Endodermal cell (in vitro differentiated cells): ENCODE measurements around the gene CCNQ. TPM values are rescaled to one million over a fixed set of nuclear protein-coding genes. Genes with fewer than 3 reads are reported as not detected.

Experiments used
- DNase-seq: peaks from one replicate; pipeline ENCODE4 v3.0.0-alpha.2; 2017
- H3K27ac ChIP-seq: 2 replicates; pipeline ENCODE4 v1.5.1; 2013; ENCODE audit warnings: mild to moderate bottlenecking, low read depth, low read length, moderate library complexity
- H3K27me3 ChIP-seq: 2 replicates; pipeline ENCODE4 v1.6.1; 2013; ENCODE audit warnings: mild to moderate bottlenecking, low read length, moderate library complexity; ENCODE audit not compliant: insufficient read depth, control insufficient read depth, poor library complexity, severe bottlenecking
- H3K36me3 ChIP-seq: 2 replicates; pipeline ENCODE4 v1.7.0; 2013; ENCODE audit warnings: mild to moderate bottlenecking, low read length, moderate library complexity; ENCODE audit not compliant: control insufficient read depth, insufficient read depth
- H3K4me1 ChIP-seq: one replicate; pipeline ENCODE4 v1.7.0; 2013; ENCODE audit warnings: low read length; ENCODE audit not compliant: control insufficient read depth, insufficient read depth
- H3K4me3 ChIP-seq: 2 replicates; pipeline ENCODE4 v1.5.1; 2013; ENCODE audit warnings: mild to moderate bottlenecking, low read length, moderate library complexity
- H3K9ac ChIP-seq: 2 replicates; pipeline ENCODE4 v1.6.1; 2013; ENCODE audit warnings: mild to moderate bottlenecking, low read length, moderate library complexity; ENCODE audit not compliant: poor library complexity, severe bottlenecking; ENCODE audit errors: extremely low read depth
- H3K9me3 ChIP-seq: 2 replicates; pipeline ENCODE4 v1.6.1; 2013; ENCODE audit warnings: mild to moderate bottlenecking, low read length, moderate library complexity; ENCODE audit not compliant: control insufficient read depth
- H3K27ac Mint-ChIP-seq: 2 replicates; pipeline ENCODE4 v1.8.0; 2020; ENCODE audit warnings: mixed read lengths
- H3K27me3 Mint-ChIP-seq: 2 replicates; pipeline ENCODE4 v1.8.0; 2021; ENCODE audit warnings: mild to moderate bottlenecking, mixed read lengths; ENCODE audit not compliant: insufficient read depth
- H3K36me3 Mint-ChIP-seq: 2 replicates; pipeline ENCODE4 v1.8.0; 2020; ENCODE audit warnings: low read depth, mixed read lengths
- H3K4me1 Mint-ChIP-seq: 2 replicates; pipeline ENCODE4 v1.8.0; 2020; ENCODE audit warnings: mixed read lengths
- H3K4me3 Mint-ChIP-seq: 2 replicates; pipeline ENCODE4 v1.8.0; 2020; ENCODE audit warnings: mild to moderate bottlenecking, moderate library complexity, mixed read lengths
- H3K9me3 Mint-ChIP-seq: 2 replicates; pipeline ENCODE4 v1.8.0; 2020; ENCODE audit warnings: mild to moderate bottlenecking, mixed read lengths
- WGBS, 2 experiments: methylation state at CpG; one replicate each; pipeline versions ENCODE4 v1.1.5 to v1.1.7; 2013; ENCODE audit warnings: missing lambda C conversion rate in 2 of 2, mixed read lengths in 1 of 2; ENCODE audit not compliant: insufficient coverage in 1 of 2, insufficient read length in 1 of 2; 5-methylcytosine and 5-hydroxymethylcytosine counted together
- total RNA-seq, 2 donors: library from RNA; stranded (reverse); fragmentation: NEBNext Ultra II Directional in 1 of 2; extraction: Animal tissue kit (Norgen Biotek cat#: 25700) in 1 of 2; gene quantifications; 2 replicates in 1 of 2; 3 replicates in 1 of 2; pipeline ENCODE4 v1.2.1, GENCODE V29; 2021
- TF ChIP-seq, protein P1 (sequence below): fragments of 200-600 bp; sonication (generic); conservative IDR thresholded peaks from 2 replicates; pipeline ENCODE4 v1.5.0; 2021; ENCODE audit warnings: antibody characterized with exemption, mild to moderate bottlenecking

CCNQ gene
- total RNA-seq, 2 donors from 2014 or later, result 17.1 to 20.8 TPM

DNA sequence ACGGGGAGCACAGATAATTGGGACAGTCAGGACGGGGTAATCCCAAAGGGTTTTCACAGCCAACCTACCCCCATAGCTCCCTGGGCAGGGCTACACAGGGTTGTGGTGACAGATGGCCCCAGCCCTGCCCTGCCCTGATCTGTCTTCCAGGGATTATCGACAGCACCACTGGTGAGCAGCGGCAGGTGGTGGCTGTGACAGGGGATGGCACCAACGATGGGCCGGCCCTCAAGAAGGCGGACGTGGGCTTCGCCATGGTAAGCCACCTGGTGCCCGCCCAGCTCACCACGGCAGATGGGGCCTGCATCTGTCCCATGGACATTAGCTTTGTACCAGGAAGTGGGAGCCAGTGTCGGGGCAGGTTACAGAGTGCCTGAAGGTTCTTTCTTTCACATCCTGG lies 42.2 kb downstream of the CCNQ start:
- no peak overlapping the region for H3K4me3 ChIP-seq
- WGBS, 2 experiments, result 89 to 98% methylated on average over 6 to 10 of the region's 12 CpGs
- Mint-ChIP-seq H3K27me3 (no peaks in the 10 kb centered on the region), H3K4me1 (no peaks in the 10 kb centered on the region), H3K9me3 (peaks cover 78% of the 10 kb centered on the region), H3K27ac (no peak overlapping the region), H3K36me3 (no peaks in the 10 kb centered on the region), H3K4me3 (no peak overlapping the region)
- H3K27me3 ChIP-seq, result no peaks in the 10 kb centered on the region
- no peak overlapping the region for H3K9ac ChIP-seq
- H3K36me3 ChIP-seq, result no peaks in the 10 kb centered on the region
- no peak for DNase-seq
- TF ChIP-seq, protein P1, sequence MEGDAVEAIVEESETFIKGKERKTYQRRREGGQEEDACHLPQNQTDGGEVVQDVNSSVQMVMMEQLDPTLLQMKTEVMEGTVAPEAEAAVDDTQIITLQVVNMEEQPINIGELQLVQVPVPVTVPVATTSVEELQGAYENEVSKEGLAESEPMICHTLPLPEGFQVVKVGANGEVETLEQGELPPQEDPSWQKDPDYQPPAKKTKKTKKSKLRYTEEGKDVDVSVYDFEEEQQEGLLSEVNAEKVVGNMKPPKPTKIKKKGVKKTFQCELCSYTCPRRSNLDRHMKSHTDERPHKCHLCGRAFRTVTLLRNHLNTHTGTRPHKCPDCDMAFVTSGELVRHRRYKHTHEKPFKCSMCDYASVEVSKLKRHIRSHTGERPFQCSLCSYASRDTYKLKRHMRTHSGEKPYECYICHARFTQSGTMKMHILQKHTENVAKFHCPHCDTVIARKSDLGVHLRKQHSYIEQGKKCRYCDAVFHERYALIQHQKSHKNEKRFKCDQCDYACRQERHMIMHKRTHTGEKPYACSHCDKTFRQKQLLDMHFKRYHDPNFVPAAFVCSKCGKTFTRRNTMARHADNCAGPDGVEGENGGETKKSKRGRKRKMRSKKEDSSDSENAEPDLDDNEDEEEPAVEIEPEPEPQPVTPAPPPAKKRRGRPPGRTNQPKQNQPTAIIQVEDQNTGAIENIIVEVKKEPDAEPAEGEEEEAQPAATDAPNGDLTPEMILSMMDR, result no peak
- H3K27ac ChIP-seq, result no peak overlapping the region
- no peaks in the 10 kb centered on the region for H3K9me3 ChIP-seq
- no peaks in the 10 kb centered on the region for H3K4me1 ChIP-seq

- Mint-ChIP-seq H3K27me3 (no peaks in the 10 kb centered on the region), H3K4me1 (no peaks in the 10 kb centered on the region), H3K36me3 (no peaks in the 10 kb centered on the region), H3K4me3 (no peak overlapping the region), H3K27ac (no peak overlapping the region), H3K9me3 (peaks cover 82% of the 10 kb centered on the region)
- Histone ChIP-seq H3K4me3 (no peak overlapping the region), H3K4me1 (no peaks in the 10 kb centered on the region), H3K9ac (no peak overlapping the region), H3K9me3 (no peaks in the 10 kb centered on the region), H3K27me3 (no peaks in the 10 kb centered on the region), H3K36me3 (no peaks in the 10 kb centered on the region), H3K27ac (no peak overlapping the region)
- DNase-seq, result peak; percentile 89
- WGBS, 2 experiments, result 18 to 54% methylated on average over 5 to 17 of the region's 17 CpGs
- TF ChIP-seq, protein P1, result peak; percentile 75
These were observed 44.3 kb downstream of the CCNQ start for GRCh38 chrX:153554519-153555167.

GRCh38 chrX:153551135-153551534 lies 47.8 kb downstream of the CCNQ start:
- H3K36me3 ChIP-seq, result no peaks in the 10 kb centered on the region
- peaks cover 85% of the 10 kb centered on the region for H3K9me3 Mint-ChIP-seq
- no peak for DNase-seq

More at GRCh38 chrX:153551135-153551534, 47.8 kb downstream of the CCNQ start:
- 89% methylated on average over 2 of the region's 5 CpGs; no CpG with 5 or more reads in 1 of the 2 experiments for WGBS, 2 experiments
- no peaks in the 10 kb centered on the region for H3K27me3 Mint-ChIP-seq
- Histone ChIP-seq H3K4me3 (no peak overlapping the region), H3K9me3 (no peaks in the 10 kb centered on the region), H3K27ac (no peak overlapping the region), H3K9ac (no peak overlapping the region), H3K27me3 (no peaks in the 10 kb centered on the region), H3K4me1 (no peaks in the 10 kb centered on the region)
- no peaks in the 10 kb centered on the region for H3K36me3 Mint-ChIP-seq
- H3K4me3 Mint-ChIP-seq, result no peak overlapping the region
- H3K27ac Mint-ChIP-seq, result no peak overlapping the region
- H3K4me1 Mint-ChIP-seq, result no peaks in the 10 kb centered on the region
- TF ChIP-seq, protein P1, result no peak
